Measurements from ENCODE around the gene GPR87.

Gene GPR87

GRCh38 chr3:151315136-151315535, 1.5 kb downstream of the GPR87 start:
- DNase-seq, result no peak

DNA sequence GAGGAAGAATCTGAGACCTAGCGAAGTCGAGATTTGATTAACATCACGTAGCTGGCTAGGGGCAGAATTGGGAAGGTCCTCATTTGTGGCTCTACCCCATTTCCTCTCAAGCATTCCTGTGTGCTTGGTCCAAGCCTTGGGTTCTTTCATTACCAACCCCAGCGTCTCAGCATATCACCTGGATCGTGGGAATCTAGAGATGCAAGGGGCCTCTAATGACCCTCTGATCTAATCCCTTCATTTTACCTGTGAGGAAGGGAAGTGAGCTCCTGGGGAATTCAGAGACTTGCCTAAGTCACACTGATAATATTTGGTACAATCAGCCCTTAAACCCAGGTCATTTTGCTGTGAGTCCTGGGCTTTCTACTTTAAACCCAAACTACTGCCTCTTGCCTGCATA, 2.0 kb downstream of the GPR87 start:
- no peak for DNase-seq

DNA sequence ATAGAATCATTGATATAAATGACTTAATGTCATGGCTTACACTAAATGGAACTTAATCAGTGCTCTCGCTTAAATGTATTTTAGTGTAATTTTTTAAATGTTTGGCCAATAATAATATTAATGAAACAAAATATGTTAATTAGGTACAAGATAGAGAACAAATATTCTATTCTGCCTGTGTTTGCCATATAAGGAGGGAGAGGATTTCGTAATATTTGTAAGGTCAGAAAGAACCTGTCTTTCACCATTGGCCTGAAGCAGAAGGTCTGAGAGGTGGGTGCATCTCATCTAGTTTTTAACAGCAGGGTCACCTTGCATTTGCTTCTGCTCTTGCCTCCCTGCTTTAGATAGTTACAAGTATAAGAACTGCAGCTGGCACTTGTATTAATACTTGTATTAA, 2.5 kb downstream of the GPR87 start:
- no peak for DNase-seq

- DNase-seq, result no peak
Measured at GRCh38 chr3:151312972-151313371, 3.6 kb downstream of the GPR87 start.

DNA sequence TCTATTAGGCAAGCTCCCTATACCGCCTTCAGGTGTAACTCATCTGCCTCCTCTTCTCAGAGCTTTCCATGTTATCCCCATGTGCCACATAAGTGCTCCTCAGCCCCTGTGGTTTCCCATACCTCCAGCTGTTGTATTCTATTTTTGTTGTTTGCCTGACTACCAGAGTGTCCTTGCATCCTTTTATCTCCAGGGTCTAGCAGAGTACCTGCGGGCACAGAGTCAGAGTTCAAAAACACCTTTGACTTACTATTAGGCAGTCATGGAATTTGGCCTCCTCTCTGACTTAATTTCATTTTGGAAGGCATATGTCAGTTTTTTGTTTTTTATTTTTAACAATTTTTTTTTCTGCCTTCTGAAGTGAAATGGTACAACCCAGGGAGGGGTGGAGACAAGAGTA, 7.1 kb downstream of the GPR87 start:
- DNase-seq, result no peak

- DNase-seq, result no peak
Measured at GRCh38 chr3:151307583-151308488, 8.8 kb downstream of the GPR87 start.

GRCh38 chr3:151307131-151307530, 9.5 kb downstream of the GPR87 start:
- DNase-seq, result no peak

- DNase-seq, result no peak
Measured at GRCh38 chr3:151306168-151306810, 10.3 kb downstream of the GPR87 start.

DNA sequence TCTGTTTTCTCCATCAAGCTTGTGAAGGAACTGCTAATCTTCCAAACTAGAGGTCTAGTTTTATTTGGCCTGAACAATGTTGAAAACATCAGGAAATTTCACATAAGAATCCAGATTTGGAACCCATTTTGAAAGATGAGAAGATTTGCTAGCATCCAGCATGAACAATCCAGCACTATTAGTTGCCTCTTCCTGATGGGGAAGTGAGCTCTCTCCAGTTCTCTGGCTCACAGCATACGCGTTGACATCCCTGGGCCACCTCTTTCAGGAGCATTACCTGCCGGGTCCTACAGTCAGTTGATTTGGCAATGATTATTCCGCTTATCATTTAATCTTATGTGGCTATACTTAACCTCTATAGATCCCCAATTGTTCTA, 10.9 kb downstream of the GPR87 start:
- no peak for DNase-seq

GRCh38 chr3:151305060-151305774, 11.4 kb downstream of the GPR87 start:
- DNase-seq, result no peak

- no peak for DNase-seq
Measured at GRCh38 chr3:151303751-151304150, 12.9 kb downstream of the GPR87 start.

GRCh38 chr3:151301787-151302186, 14.8 kb downstream of the GPR87 start:
- DNase-seq, result no peak

GRCh38 chr3:151300539-151300938, 16.1 kb downstream of the GPR87 start:
- DNase-seq, result no peak

- no peak for DNase-seq
Measured at GRCh38 chr3:151299006-151299405, 17.6 kb downstream of the GPR87 start.

DNA sequence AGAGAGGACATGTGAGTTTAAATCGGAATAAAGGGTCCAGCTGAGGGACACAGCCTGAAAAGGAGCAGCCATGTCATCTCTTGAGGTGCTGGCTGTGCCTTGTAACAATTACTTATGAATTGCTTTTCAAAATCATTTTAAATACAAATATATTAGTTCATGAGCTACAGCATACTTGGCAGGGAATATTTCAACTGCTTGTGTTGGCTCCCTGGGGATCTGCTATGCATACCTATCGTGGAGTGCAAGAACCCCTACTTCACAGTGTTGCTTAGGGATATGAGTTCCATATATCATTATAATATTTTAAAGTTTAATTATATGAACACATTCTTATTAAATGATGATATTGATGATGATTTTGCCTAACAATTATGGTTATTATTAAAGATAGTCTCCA, 19.2 kb downstream of the GPR87 start:
- no peak for DNase-seq

DNA sequence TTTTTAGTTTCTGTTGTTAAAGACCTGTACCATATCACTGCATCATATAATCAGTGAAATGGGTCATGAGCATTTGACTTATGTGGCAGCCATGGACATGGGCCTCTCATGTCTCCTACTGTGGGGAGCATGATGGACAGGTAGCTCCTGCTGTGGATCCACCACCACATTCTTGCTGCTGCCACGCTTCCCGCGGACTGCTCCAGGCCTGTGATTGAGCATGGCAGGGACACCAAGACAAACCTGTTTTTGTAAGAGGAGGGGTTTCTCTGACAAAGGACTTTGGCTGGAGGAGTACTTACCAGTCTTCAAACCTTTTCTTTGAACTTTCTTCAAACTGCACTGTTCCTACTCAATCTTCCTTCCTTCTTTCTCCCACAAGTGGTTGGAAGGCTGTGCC, 20.4 kb downstream of the GPR87 start:
- DNase-seq, result no peak

DNA sequence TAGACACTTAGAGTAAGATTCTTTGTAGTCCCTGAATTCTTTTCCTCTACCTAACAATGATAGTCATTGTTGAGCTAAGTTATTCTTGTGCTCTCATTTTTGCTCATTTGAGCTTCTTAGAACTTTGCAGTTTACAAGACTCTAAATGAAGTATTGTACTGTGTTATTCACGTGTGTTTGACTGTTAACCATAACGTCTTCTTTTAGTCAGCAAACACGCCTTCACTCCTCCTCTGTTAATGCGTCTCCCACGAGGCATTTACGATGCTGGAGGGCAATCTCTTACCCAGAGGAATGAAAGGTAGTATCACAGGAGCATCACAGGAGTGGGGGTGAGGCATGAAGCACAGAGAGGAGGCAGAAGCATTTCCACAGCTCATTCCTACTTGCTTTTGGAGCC, 23.5 kb downstream of the GPR87 start:
- DNase-seq, result no peak

- DNase-seq, result no peak
Measured at GRCh38 chr3:151290673-151291072, 25.9 kb downstream of the GPR87 start.

- DNase-seq, result no peak
Measured at GRCh38 chr3:151289445-151289844, 27.2 kb downstream of the GPR87 start.

- no peak for DNase-seq
Measured at GRCh38 chr3:151285940-151286339, 30.7 kb downstream of the GPR87 start.

DNA sequence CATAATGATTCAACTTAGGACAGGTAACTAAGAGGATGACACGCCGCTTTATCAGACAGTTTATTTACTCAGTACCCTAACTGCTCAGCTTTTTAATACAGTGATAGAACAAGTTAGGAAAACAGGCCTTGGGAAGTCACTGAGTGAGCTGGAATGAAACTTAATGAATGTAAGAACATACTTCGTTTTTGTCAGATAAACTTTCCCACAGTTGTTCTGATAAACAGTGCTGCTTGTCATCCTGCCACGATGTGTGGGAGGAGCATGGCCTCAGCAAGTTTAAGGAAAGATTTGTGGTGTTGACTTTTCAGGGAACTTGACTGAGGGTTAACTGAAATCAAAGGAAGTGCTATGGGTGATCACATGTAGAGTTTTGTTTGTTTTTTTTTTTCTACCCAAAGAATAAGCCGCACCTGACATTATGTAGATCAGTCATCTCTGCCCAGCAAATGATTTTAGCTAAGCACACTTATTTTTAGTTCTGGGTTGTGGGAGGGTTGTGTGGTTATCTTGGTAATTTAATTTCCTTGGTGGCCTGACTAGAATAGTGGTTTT, 32.6 kb downstream of the GPR87 start:
- DNase-seq, result no peak

DNA sequence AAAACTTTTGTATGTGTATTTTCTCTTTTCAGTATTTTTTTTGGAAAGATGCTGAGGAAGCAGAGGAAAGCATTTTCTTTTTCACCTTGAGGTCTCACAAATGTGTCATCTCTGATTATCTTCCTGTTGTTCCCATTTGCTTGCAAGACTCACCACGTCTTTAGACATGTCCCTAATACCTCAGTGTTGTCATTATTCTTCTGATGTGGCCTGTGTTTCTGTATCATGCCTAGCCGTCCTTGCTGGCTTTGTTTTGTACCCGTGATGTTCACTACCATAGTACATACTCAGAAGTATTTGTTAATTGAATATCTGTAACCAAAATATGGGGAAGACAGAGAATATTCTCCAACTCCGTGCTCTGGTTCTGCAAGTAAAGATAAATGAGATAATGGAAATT, 33.2 kb downstream of the GPR87 start:
- DNase-seq, result no peak

GRCh38 chr3:151282921-151283320, 33.7 kb downstream of the GPR87 start:
- peak; percentile 6 for DNase-seq
